GM21529 (cell line): ENCODE data around the gene KDM4C.
"Not testable (repeated sequence)": the region's sequence is repeated elsewhere in the genome, so short reads cannot be mapped to it uniquely, and the experiment has no call there.

ENCODE experiments used
- ATAC-seq: cut with Tn5 transposase; IDR thresholded peaks from one replicate; pipeline ENCODE4 v1.9.1; 2021; ENCODE audit not compliant: unreplicated experiment

KDM4C gene

GRCh38 chr9:6764011-6764410, 6.2 kb downstream of the KDM4C start:
- ATAC-seq, result no peak

GRCh38 chr9:6764523-6764922, 6.8 kb downstream of the KDM4C start:
- no peak for ATAC-seq

- no peak for ATAC-seq
These were observed 7.2 kb downstream of the KDM4C start for GRCh38 chr9:6764950-6765349.

DNA sequence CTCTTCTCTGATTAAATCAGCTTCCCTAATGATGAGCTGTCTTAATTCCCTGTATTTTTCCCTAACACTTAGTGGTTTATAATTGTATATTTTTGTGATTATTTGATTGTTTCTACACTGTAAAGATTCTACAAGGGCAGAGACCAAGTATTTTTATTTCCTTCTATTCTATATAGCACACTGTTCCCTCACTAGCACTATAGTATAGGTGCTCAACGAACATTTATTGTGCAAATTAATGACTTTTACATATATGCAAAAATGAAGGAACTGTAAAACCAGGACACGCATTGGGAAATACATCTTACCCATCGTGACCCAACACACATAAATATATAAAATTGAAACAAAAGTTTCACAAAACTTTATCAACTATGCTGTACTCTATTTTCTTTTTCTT, 7.6 kb downstream of the KDM4C start:
- ATAC-seq, result no peak

DNA sequence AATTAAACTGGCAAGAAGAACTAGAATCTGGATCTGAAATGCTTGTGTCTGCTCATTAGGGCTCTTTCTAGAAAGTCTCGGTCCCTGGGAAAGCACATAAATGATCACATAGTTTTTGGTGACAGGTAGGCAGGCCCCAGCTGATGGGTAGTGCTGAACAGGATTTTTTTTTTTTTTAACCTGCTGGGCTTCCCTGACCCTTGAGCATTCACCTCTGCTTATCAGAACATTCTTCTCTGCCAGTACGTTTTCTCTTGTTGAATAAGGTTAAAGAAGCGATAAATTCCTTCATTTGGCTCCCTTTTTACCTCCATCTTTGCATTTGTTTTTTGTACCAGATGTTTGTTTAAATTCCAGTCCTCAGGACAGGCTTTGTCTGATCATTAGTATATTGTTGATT, 8.8 kb downstream of the KDM4C start:
- no peak for ATAC-seq

GRCh38 chr9:6768587-6768986, 10.8 kb downstream of the KDM4C start:
- ATAC-seq, result not testable (repeated sequence)

GRCh38 chr9:6771722-6772121, 13.9 kb downstream of the KDM4C start:
- no peak for ATAC-seq

- ATAC-seq, result no peak
These were observed 19.6 kb downstream of the KDM4C start for GRCh38 chr9:6777213-6777902.

DNA sequence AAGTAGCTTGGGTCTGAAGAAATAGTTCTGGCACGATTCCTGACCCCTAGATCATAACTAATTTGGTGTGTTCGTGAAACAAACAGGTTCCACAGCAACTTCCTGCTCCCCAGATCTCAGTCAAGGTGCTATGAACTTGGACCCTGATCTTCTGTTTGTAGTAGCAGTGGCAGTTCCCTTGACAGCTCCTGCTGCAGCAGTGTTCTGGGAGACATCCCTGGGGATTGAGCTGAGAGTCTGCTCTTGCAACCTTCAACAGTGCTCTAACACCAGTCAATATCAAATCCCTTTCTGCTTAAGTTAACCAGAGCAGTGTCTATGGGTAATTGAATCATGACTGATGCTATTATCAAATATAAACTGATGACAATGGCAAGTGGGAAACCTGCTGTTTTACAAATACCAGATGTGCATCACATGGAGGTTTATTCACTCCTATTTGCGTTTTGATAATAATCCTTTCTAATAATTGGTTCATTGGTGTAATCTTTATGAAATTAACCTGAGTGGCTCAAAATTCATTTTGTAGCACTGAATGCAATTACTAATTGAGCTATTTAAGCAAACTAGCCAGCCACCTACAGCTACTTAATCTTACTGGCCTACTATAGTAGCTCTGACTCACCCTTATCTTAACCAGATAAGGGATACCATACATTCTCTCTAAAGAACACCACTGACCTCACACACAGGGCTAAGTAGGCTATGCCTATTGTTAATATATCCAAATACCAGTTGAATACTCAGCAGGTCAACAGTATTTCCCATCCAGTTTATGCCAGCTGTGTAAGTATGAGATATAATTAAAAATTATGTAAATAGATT, 21.9 kb downstream of the KDM4C start:
- no peak for ATAC-seq

- no peak for ATAC-seq
These were observed 22.9 kb downstream of the KDM4C start for GRCh38 chr9:6780690-6781089.

- no peak for ATAC-seq
These were observed 23.7 kb downstream of the KDM4C start for GRCh38 chr9:6781476-6781875.

- no peak for ATAC-seq
These were observed 24.6 kb downstream of the KDM4C start for GRCh38 chr9:6782345-6782744.

DNA sequence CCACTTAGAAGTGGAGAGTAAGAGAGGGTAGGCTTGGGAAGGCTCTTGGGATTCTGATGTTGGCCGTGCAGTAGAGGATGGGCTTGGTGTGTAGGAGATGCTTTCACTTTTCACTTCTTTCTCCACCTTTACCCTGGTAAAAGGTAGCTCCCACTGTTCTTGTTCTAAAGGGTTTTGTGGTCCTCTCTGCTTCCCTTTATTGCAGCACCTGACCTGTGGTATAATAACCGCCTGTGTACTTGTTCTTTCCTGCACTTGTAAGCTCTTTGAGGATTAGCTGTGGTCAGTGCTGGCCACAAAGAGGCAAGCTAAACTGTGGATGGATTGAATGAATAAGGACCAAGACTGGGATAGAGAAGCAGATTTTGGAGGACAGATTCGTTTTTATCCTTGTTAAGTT, 25.2 kb downstream of the KDM4C start:
- ATAC-seq, result no peak

- no peak for ATAC-seq
These were observed 26.0 kb downstream of the KDM4C start for GRCh38 chr9:6783753-6784152.

DNA sequence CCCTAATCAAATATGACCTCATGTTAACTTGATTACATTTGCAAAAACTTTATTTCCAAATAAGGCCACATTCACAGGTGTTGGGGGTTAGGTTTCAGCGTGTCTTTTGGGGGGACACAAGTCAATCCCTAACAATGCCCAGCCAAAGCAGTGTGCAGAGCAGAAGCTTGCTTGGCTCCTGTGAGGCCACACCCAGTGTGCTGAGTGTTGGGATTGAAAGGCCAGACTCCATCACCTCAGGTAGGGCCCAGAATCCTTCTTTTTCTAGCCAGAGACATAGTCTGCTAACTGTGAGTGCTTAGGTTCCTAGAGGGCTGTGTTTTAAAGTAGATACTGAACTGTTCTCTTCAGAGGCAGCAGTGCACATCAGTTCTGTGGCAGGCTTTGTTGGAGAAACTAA, 27.9 kb downstream of the KDM4C start:
- ATAC-seq, result no peak

GRCh38 chr9:6787793-6788161, 30.0 kb downstream of the KDM4C start:
- no peak for ATAC-seq

DNA sequence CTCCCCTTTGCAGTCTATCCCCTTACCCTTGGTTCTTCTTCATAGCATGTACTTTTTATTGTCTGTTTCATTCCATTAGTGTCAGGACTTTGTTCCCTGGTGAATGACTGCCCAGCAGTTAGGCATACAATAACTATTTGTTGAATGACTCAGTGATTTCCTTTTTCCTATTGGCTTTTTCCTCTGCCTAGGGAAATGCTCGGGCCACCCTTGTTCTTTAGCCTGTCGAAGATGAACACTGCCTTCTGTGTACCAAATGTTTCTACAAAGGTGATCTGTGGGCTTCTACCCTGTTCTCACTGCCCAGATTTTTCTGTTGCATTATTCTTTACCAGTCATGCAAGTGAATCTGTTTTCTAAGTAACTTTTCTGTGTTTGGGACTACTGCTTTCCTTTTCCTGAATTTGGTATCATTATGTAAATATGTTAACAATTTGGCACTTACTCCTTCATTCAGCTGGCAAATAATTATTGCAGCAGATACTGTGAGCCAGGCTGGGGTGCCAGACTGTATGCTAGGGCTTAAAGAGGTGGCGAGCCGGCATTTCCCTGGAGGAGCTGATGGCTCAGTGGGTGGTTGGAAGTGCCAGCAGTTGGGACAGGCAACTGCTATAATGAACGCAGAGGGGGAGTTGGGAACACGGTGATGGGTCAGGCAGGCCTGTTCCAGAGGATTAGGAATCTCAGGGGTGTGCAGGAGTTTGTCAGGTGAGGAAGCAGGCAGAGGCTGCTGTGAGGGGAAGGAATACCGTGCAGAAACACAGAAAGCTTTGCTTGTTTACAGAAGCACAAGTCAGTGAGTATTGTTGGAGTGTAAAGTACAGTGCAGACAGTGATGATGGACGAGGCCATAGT, 30.6 kb downstream of the KDM4C start:
- ATAC-seq, result no peak

- not testable (repeated sequence) for ATAC-seq
These were observed 31.2 kb downstream of the KDM4C start for GRCh38 chr9:6789017-6789338.

GRCh38 chr9:6790866-6791265, 33.1 kb downstream of the KDM4C start:
- no peak for ATAC-seq

DNA sequence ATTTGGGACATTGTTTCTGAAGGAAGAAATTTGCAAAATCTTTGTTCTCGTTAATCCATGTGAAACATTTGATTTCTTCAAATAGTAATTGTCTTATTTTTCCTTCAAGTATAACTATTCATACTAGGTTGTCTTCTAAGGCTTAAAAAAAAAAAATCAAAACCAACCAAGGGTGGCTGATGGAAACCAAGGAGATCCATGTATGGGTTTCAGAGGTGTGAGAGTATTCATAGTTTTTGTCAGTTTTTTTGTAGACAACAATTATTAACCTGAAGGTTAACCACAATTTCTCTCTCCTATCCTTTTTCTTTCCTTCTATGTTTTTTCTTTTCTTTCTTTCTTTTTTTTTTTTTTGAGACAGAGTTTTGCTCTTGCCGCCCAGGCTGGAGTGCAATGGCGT, 35.4 kb downstream of the KDM4C start:
- ATAC-seq, result no peak

DNA sequence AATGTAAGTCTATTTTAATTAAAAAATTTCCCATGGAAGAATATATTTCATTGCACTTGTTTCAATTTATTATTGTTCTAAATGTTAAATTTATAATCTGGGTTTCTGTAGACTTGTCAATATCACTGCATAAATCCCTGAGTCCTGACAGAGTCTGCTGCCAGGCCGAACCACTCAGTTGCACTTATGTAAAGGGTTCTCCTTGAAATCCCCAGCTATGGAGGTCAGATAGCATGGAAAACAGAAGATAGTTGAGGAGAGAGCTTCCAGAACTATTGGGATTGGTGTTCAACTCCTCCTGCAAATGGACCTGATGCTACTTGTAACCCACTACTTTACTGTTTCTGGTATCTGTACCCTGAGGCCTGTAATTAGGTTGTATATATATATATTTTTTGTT, 37.2 kb downstream of the KDM4C start:
- ATAC-seq, result no peak

- no peak for ATAC-seq
These were observed 45.2 kb downstream of the KDM4C start for GRCh38 chr9:6802926-6803325.
